ENCODE data around the gene TMEFF2. TPM values are rescaled to one million over a fixed set of nuclear protein-coding genes. Genes with fewer than 3 reads are reported as not detected.

Gene TMEFF2
- polyA plus RNA-seq, 1 of the 3 experiments (the other 2 are of a cell fraction) = 5.4 TPM

DNA sequence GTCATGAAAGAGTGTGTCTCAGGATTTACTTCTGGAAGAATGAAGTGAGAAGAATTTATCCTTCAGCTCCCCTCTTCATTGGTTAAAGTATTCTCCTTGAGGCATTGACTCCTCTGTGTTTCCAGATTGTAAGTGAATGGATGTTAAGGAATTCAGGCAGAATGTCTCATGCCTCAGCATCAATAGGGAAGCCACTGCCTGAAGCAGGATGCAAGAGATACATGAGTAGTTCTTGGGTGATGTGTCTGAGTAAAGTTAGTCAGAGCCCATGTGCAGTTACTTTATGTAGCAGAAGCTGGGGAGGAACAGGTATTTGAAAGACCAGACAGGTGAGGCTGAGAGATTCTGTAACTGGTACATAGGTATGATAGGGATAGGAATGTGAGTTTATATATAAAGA is 34.0 kb upstream of the TMEFF2 start:
- H3F3A ChIP-seq (replicated peaks; ENCODE audit: insufficient read depth) = no peaks in the 10 kb centered on the region
- H3K9ac ChIP-seq = no peak overlapping the region
- H3K27ac ChIP-seq (ENCODE audit: low read depth in 2 of 2, low read length in 1 of 2) = no peak overlapping the region
- no peak overlapping the region for H2AFZ ChIP-seq (ENCODE audit: low read depth)
- H3K4me3 ChIP-seq (ENCODE audit: low read depth in 2 of 2, low read length in 1 of 2) = no peak overlapping the region
- DNase-seq = no peak
- TF ChIP-seq RFX5 (IDR thresholded peaks at IDR 0.05; ENCODE audit: low read length) (no peak), JUND (IDR thresholded peaks at IDR 0.05) (no peak), FOSL2 (IDR thresholded peaks at IDR 0.05; ENCODE audit: borderline replicate concordance, low read depth) (no peak), EP300 (IDR thresholded peaks at IDR 0.05; ENCODE audit: borderline replicate concordance in 1 of 2, low read depth in 1 of 2, low read length in 1 of 2) (no peak), SMC3 (IDR thresholded peaks at IDR 0.05; ENCODE audit: low read depth, low read length) (no peak), YY1 (IDR thresholded peaks at IDR 0.05; ENCODE audit: low read depth) (no peak), MXI1 (IDR thresholded peaks at IDR 0.05; ENCODE audit: low read depth, low read length) (no peak), POLR2AphosphoS5 (IDR thresholded peaks at IDR 0.05; ENCODE audit: low read depth, low read length) (no peak), MEF2A (IDR thresholded peaks at IDR 0.05; ENCODE audit: borderline replicate concordance, low read depth) (no peak), NFIC (IDR thresholded peaks at IDR 0.05; ENCODE audit: borderline replicate concordance) (no peak), TEAD4 (IDR thresholded peaks at IDR 0.05; ENCODE audit: borderline replicate concordance, insufficient read depth) (no peak), GABPA (IDR thresholded peaks at IDR 0.05; ENCODE audit: low read depth) (no peak), TCF12 (IDR thresholded peaks at IDR 0.05) (no peak), RAD21 (IDR thresholded peaks at IDR 0.05; ENCODE audit: low read length) (no peak), CHD2 (IDR thresholded peaks at IDR 0.05; ENCODE audit: low read length, partially characterized antibody) (no peak), TAF1 (IDR thresholded peaks at IDR 0.05; ENCODE audit: borderline replicate concordance, low read depth, low read length) (no peak)
- TF ChIP-seq, protein P1, sequence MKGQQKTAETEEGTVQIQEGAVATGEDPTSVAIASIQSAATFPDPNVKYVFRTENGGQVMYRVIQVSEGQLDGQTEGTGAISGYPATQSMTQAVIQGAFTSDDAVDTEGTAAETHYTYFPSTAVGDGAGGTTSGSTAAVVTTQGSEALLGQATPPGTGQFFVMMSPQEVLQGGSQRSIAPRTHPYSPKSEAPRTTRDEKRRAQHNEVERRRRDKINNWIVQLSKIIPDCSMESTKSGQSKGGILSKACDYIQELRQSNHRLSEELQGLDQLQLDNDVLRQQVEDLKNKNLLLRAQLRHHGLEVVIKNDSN (IDR thresholded peaks at IDR 0.05; ENCODE audit: borderline replicate concordance, low read depth) = no peak
- TF ChIP-seq, protein P2, sequence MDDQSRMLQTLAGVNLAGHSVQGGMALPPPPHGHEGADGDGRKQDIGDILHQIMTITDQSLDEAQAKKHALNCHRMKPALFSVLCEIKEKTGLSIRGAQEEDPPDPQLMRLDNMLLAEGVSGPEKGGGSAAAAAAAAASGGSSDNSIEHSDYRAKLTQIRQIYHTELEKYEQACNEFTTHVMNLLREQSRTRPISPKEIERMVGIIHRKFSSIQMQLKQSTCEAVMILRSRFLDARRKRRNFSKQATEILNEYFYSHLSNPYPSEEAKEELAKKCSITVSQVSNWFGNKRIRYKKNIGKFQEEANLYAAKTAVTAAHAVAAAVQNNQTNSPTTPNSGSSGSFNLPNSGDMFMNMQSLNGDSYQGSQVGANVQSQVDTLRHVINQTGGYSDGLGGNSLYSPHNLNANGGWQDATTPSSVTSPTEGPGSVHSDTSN (IDR thresholded peaks at IDR 0.05) = no peak
- TF ChIP-seq, protein P3, sequence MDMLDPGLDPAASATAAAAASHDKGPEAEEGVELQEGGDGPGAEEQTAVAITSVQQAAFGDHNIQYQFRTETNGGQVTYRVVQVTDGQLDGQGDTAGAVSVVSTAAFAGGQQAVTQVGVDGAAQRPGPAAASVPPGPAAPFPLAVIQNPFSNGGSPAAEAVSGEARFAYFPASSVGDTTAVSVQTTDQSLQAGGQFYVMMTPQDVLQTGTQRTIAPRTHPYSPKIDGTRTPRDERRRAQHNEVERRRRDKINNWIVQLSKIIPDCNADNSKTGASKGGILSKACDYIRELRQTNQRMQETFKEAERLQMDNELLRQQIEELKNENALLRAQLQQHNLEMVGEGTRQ (IDR thresholded peaks at IDR 0.05; ENCODE audit: borderline replicate concordance, low read depth, low read length) = no peak
- TF ChIP-seq, protein P4, sequence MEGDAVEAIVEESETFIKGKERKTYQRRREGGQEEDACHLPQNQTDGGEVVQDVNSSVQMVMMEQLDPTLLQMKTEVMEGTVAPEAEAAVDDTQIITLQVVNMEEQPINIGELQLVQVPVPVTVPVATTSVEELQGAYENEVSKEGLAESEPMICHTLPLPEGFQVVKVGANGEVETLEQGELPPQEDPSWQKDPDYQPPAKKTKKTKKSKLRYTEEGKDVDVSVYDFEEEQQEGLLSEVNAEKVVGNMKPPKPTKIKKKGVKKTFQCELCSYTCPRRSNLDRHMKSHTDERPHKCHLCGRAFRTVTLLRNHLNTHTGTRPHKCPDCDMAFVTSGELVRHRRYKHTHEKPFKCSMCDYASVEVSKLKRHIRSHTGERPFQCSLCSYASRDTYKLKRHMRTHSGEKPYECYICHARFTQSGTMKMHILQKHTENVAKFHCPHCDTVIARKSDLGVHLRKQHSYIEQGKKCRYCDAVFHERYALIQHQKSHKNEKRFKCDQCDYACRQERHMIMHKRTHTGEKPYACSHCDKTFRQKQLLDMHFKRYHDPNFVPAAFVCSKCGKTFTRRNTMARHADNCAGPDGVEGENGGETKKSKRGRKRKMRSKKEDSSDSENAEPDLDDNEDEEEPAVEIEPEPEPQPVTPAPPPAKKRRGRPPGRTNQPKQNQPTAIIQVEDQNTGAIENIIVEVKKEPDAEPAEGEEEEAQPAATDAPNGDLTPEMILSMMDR (IDR thresholded peaks at IDR 0.05) = no peak
- H3K27me3 ChIP-seq (ENCODE audit: insufficient read depth) = no peaks in the 10 kb centered on the region
- POLR2A ChIA-PET = no interaction called here
- H3K9me3 ChIP-seq = no peaks in the 10 kb centered on the region
- CTCF ChIA-PET = no interaction called here
- no peaks in the 10 kb centered on the region for H3K9me2 ChIP-seq
- no peaks in the 10 kb centered on the region for H4K20me1 ChIP-seq (ENCODE audit: insufficient read depth)
- peaks cover 0 to 7% of the 10 kb centered on the region in 2 experiments; a peak in 1 of 4 replicates for H3K4me1 ChIP-seq (ENCODE audit: control insufficient read depth in 1 of 2, insufficient read depth in 2 of 2, low read depth in 1 of 2, low read length in 1 of 2)
- H3K36me3 ChIP-seq (replicated peaks in 1 of 2; ENCODE audit: control insufficient read depth in 1 of 2, insufficient read depth in 2 of 2, low read length in 1 of 2) = no peaks in the 10 kb centered on the region
- H3K79me2 ChIP-seq (ENCODE audit: insufficient read depth) = no peaks in the 10 kb centered on the region
- no peak overlapping the region for H3K4me2 ChIP-seq
